Breast epithelium (tissue), 3 donors: ENCODE data around the gene MARCHF9.

Source experiments
- POLR2A ChIP-seq: fragments of 450-650 bp; IDR thresholded peaks from one replicate; pipeline ENCODE4 v1.6.1; 2016; ENCODE audit warnings: antibody characterized with exemption, mild to moderate bottlenecking, moderate library complexity
- POLR2AphosphoS5 ChIP-seq, 3 donors: sonication (generic); formaldehyde crosslinking; IDR thresholded peaks; one replicate each; pipeline ENCODE4 v1.6.1; 2017; ENCODE audit warnings: antibody characterized with exemption in 3 of 3
- TF ChIP-seq, protein P1 (sequence below), 3 donors: fragments of 450-650 bp; IDR thresholded peaks; one replicate each; pipeline ENCODE4 v1.5.1; 2016 to 2017; ENCODE audit warnings: antibody characterized with exemption in 3 of 3, mild to moderate bottlenecking in 3 of 3, moderate library complexity in 3 of 3

DNA sequence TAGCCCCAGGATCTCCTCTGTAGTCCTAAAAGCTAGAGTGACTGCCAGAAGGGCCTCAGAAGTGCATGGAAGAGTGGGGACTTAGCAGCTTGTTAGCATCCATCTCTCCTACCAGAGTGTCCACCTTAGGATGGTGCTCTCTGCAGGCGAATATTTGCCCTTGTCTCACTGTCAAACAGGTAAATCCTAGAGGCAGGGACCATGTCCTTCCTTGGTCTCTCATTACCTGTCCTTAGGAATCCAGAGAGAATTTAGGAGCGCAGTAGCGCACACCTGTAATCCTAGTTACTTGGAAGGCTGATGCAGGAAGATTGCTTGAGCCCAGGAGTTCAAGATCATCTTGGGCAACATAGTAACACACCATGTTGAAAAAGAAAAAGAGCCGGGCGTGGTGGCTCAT is 37.8 kb upstream of the MARCHF9 start:
- TF ChIP-seq POLR2A: no peak
- TF ChIP-seq POLR2AphosphoS5 (IDR thresholded peaks at IDR 0.05): no peak
- TF ChIP-seq, protein P1, sequence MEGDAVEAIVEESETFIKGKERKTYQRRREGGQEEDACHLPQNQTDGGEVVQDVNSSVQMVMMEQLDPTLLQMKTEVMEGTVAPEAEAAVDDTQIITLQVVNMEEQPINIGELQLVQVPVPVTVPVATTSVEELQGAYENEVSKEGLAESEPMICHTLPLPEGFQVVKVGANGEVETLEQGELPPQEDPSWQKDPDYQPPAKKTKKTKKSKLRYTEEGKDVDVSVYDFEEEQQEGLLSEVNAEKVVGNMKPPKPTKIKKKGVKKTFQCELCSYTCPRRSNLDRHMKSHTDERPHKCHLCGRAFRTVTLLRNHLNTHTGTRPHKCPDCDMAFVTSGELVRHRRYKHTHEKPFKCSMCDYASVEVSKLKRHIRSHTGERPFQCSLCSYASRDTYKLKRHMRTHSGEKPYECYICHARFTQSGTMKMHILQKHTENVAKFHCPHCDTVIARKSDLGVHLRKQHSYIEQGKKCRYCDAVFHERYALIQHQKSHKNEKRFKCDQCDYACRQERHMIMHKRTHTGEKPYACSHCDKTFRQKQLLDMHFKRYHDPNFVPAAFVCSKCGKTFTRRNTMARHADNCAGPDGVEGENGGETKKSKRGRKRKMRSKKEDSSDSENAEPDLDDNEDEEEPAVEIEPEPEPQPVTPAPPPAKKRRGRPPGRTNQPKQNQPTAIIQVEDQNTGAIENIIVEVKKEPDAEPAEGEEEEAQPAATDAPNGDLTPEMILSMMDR (IDR thresholded peaks at IDR 0.05): no peak
